Stimulated activated CD8-positive, alpha-beta memory T cell treated with anti-CD3 and anti-CD28 coated beads, Interleukin-2, amount 100 ng/mL, for 48 hours (primary cell): Measurements from ENCODE around the gene SSR1.
A peak's percentile ranks its signal among the peaks of the same experiment; 100 is the strongest.

Experiments used
- DNase-seq, 2 donors: peaks; one replicate each; pipeline ENCODE4 v3.0.0-alpha.2; 2020; ENCODE audit warnings: low read depth in 2 of 2

The SSR1 gene

GRCh38 chr6:7239590-7239948, 73.4 kb downstream of the SSR1 start:
- DNase-seq, result no peak

GRCh38 chr6:7238900-7239589, 74.0 kb downstream of the SSR1 start:
- peak; percentile 72 to 73 for DNase-seq

GRCh38 chr6:7238526-7238899, 74.5 kb downstream of the SSR1 start:
- DNase-seq, result no peak

- DNase-seq, result no peak
These were observed 75.3 kb downstream of the SSR1 start for GRCh38 chr6:7237653-7238188.

- DNase-seq, result no peak
These were observed 76.4 kb downstream of the SSR1 start for GRCh38 chr6:7236306-7237209.

- DNase-seq, result no peak
These were observed 77.2 kb downstream of the SSR1 start for GRCh38 chr6:7235712-7236305.

GRCh38 chr6:7234547-7234946, 78.5 kb downstream of the SSR1 start:
- DNase-seq, result no peak

GRCh38 chr6:7232351-7232750, 80.6 kb downstream of the SSR1 start:
- no peak for DNase-seq

- no peak for DNase-seq
These were observed 81.9 kb downstream of the SSR1 start for GRCh38 chr6:7230956-7231713.

GRCh38 chr6:7230327-7230691, 82.7 kb downstream of the SSR1 start:
- no peak for DNase-seq

GRCh38 chr6:7229376-7230326, 83.3 kb downstream of the SSR1 start:
- DNase-seq, result no peak

- no peak for DNase-seq
These were observed 84.2 kb downstream of the SSR1 start for GRCh38 chr6:7228662-7229375.

- no peak for DNase-seq
These were observed 88.3 kb downstream of the SSR1 start for GRCh38 chr6:7224731-7225130.

GRCh38 chr6:7222197-7222596, 90.8 kb downstream of the SSR1 start:
- no peak for DNase-seq

GRCh38 chr6:7219310-7219709, 93.7 kb downstream of the SSR1 start:
- peak; percentile 14 to 28 for DNase-seq

GRCh38 chr6:7218406-7218988, 94.5 kb downstream of the SSR1 start:
- no peak for DNase-seq
